CD14-positive monocyte (primary cell): Measurements from ENCODE around the gene PRDM12. TPM values are rescaled to one million over a fixed set of nuclear protein-coding genes. Genes with fewer than 3 reads are reported as not detected.

Experiments
- DNase-seq, 3 donors: peaks; one replicate each; pipeline ENCODE4 v3.0.0-alpha.2; 2011 to 2022
- H2AFZ ChIP-seq: 2 replicates; pipeline ENCODE4 v1.6.0; 2012; ENCODE audit warnings: mild to moderate bottlenecking, low read depth, low read length, inconsistent platforms; ENCODE audit not compliant: insufficient read depth, poor library complexity, severe bottlenecking
- H3K27ac ChIP-seq, 2 donors: 1 replicate in 1 of 2; 2 replicates in 1 of 2; pipeline ENCODE4 v1.5.1; 2012 to 2013; ENCODE audit warnings: low read length in 2 of 2, control low read depth in 1 of 2, inconsistent platforms in 1 of 2, low read depth in 1 of 2, mild to moderate bottlenecking in 1 of 2
- H3K27me3 ChIP-seq, 2 donors: one replicate each; pipeline versions ENCODE4 v1.6.0 to v1.6.1; 2011 to 2013; ENCODE audit warnings: low read length in 2 of 2; ENCODE audit not compliant: control insufficient read depth in 2 of 2, insufficient read depth in 2 of 2
- H3K36me3 ChIP-seq, 2 donors: replicated peaks in 1 of 2; 1 replicate in 1 of 2; 2 replicates in 1 of 2; pipeline versions ENCODE4 v1.5.1 to v1.6.1; 2012 to 2013; ENCODE audit warnings: low read length in 2 of 2, control low read depth in 1 of 2, inconsistent platforms in 1 of 2, mild to moderate bottlenecking in 1 of 2; ENCODE audit not compliant: insufficient read depth in 2 of 2, control insufficient read depth in 1 of 2
- H3K4me1 ChIP-seq, 2 donors: 1 replicate in 1 of 2; 2 replicates in 1 of 2; pipeline versions ENCODE4 v1.5.1 to v1.6.1; 2012 to 2013; ENCODE audit warnings: low read length in 2 of 2, control low read depth in 1 of 2, inconsistent platforms in 1 of 2, mild to moderate bottlenecking in 1 of 2, moderate library complexity in 1 of 2; ENCODE audit not compliant: insufficient read depth in 2 of 2, control insufficient read depth in 1 of 2
- H3K4me2 ChIP-seq: replicated peaks from 2 replicates; pipeline ENCODE3; 2012; ENCODE audit warnings: low read length, moderate library complexity, mild to moderate bottlenecking; ENCODE audit not compliant: poor library complexity, severe bottlenecking; ENCODE audit errors: extremely low read depth
- H3K4me3 ChIP-seq, 3 experiments: fragments of 200-600 bp in 1 of 3; sonication (generic) in 1 of 3; replicated peaks in 1 of 3; 1 replicate in 2 of 3; 2 replicates in 1 of 3; pipeline ENCODE4 v1.5.1; 2011 to 2013; ENCODE audit warnings: low read length in 3 of 3, mild to moderate bottlenecking in 3 of 3, control low read depth in 2 of 3, low read depth in 2 of 3, inconsistent platforms in 1 of 3, moderate library complexity in 1 of 3
- H3K79me2 ChIP-seq: 2 replicates; pipeline ENCODE4 v1.6.0; 2012; ENCODE audit warnings: mild to moderate bottlenecking, control low read depth, inconsistent platforms, low read length, moderate library complexity; ENCODE audit not compliant: insufficient read depth
- H3K9ac ChIP-seq: 2 replicates; pipeline ENCODE4 v1.6.0; 2017; ENCODE audit warnings: low read length, mild to moderate bottlenecking; ENCODE audit not compliant: insufficient read depth, poor library complexity, severe bottlenecking
- H3K9me3 ChIP-seq, 2 donors: replicated peaks in 1 of 2; 1 replicate in 1 of 2; 2 replicates in 1 of 2; pipeline versions ENCODE4 v1.5.1 to v1.6.1; 2012 to 2013; ENCODE audit warnings: low read length in 2 of 2, control low read depth in 1 of 2; ENCODE audit not compliant: control insufficient read depth in 1 of 2, insufficient read depth in 1 of 2
- H4K20me1 ChIP-seq: 2 replicates; pipeline ENCODE4 v1.6.0; 2012; ENCODE audit warnings: mild to moderate bottlenecking, low read length, control low read depth, moderate library complexity; ENCODE audit not compliant: insufficient read depth
- H3K27ac Mint-ChIP-seq, 7 donors: one replicate each; pipeline ENCODE4 v1.8.0; 2020; ENCODE audit warnings: mild to moderate bottlenecking in 7 of 7, mixed read lengths in 7 of 7, moderate library complexity in 6 of 7, inconsistent platforms in 2 of 7
- H3K27me3 Mint-ChIP-seq, 3 donors: one replicate each; pipeline ENCODE4 v1.8.0; 2021 to 2022; ENCODE audit warnings: low read depth in 3 of 3, mild to moderate bottlenecking in 3 of 3, mixed read lengths in 3 of 3, moderate library complexity in 3 of 3, inconsistent platforms in 1 of 3
- H3K36me3 Mint-ChIP-seq, 2 donors: one replicate each; pipeline ENCODE4 v1.8.0; 2020; ENCODE audit warnings: mixed read lengths in 2 of 2, inconsistent platforms in 1 of 2, mild to moderate bottlenecking in 1 of 2
- H3K4me1 Mint-ChIP-seq: one replicate; pipeline ENCODE4 v1.8.0; 2020; ENCODE audit warnings: mild to moderate bottlenecking, mixed read lengths
- H3K4me3 Mint-ChIP-seq, 2 donors: one replicate each; pipeline ENCODE4 v1.8.0; 2020; ENCODE audit warnings: mild to moderate bottlenecking in 2 of 2, mixed read lengths in 2 of 2, moderate library complexity in 1 of 2
- H3K9me3 Mint-ChIP-seq, 7 donors: one replicate each; pipeline ENCODE4 v1.8.0; 2020 to 2022; ENCODE audit warnings: mixed read lengths in 7 of 7, mild to moderate bottlenecking in 6 of 7, moderate library complexity in 6 of 7, inconsistent platforms in 2 of 7
- CTCF ChIP-seq: fragments of 200-600 bp; IDR thresholded peaks from one replicate; pipeline ENCODE4 v1.8.0; 2022; ENCODE audit warnings: antibody characterized with exemption, mild to moderate bottlenecking
- WGBS: methylation state at CpG from one replicate; pipeline ENCODE4 v1.1.5; 2013; ENCODE audit warnings: missing lambda C conversion rate; ENCODE audit not compliant: insufficient coverage; 5-methylcytosine and 5-hydroxymethylcytosine counted together
- intact Hi-C, 2 donors: fragments of 100-400 bp; cut with micrococcal nuclease; formaldehyde crosslinking; loops; one replicate each; pipeline versions ENCODE4 v1.15.0 to v1.15.1; 2023
- polyA plus RNA-seq, 3 donors: library from polyadenylated mRNA; depleted of rRNA in 1 of 3; unstranded in 2 of 3; stranded (reverse) in 1 of 3; fragments of 300-500 nt in 2 of 3; fragments of >200 nt in 1 of 3; fragmentation: Illumina TruSeq in 2 of 3; gene quantifications; 1 replicate in 2 of 3; 2 replicates in 1 of 3; pipeline ENCODE4 v1.2.3, GENCODE V29; 2012 to 2021

Gene PRDM12
- polyA plus RNA-seq, 3 donors = 0.08 TPM; not detected in 2

GRCh38 chr9:130693426-130694191 is 29.2 kb downstream of the PRDM12 start, which contains the start of gene EXOSC2:
Gene EXOSC2, plus strand, starts transcription at chr9:130693780. Its CDS starts 12 bp downstream, at chr9:130693792.
- intact Hi-C loops = loop anchor here in 1 of 2 donors (5.0 kb wide), 1 partner anchor 434 kb away; the partner anchor contains the start of gene NUP214
- Mint-ChIP-seq H3K9me3 (peaks cover 0 to 8% (median 5%) of the 10 kb centered on the region in 7 donors), H3K36me3 (peaks cover 27 to 30% of the 10 kb centered on the region in 2 donors), H3K4me3 (peak within 1 kb of the TSS; percentile 93 to 98), H3K4me1 (peaks cover 34% of the 10 kb centered on the region), H3K27me3 (peaks cover 7 to 12% (median 11%) of the 10 kb centered on the region in 3 donors), H3K27ac (peak within 1 kb of the TSS; percentile 80 to 94 (median 87))
- Histone ChIP-seq H3K9ac (peak within 1 kb of the TSS; percentile 78), H3K27me3 (peaks cover 0 to 7% of the 10 kb centered on the region in 2 donors), H3K4me2 (peak within 1 kb of the TSS; percentile 89), H3K36me3 (peaks cover 21 to 36% of the 10 kb centered on the region in 2 donors), H2AFZ (peak within 1 kb of the TSS; percentile 83), H3K9me3 (peaks cover 0 to 6% of the 10 kb centered on the region in 2 donors), H3K4me1 (peaks cover 20 to 22% of the 10 kb centered on the region in 2 donors), H3K79me2 (peaks cover 28% of the 10 kb centered on the region), H3K27ac (peak within 1 kb of the TSS; percentile 23 to 81), H4K20me1 (peaks cover 3% of the 10 kb centered on the region), H3K4me3 (peak within 1 kb of the TSS; percentile 66 to 90 (median 81))
- no peak for TF ChIP-seq CTCF
- 0% methylated on average over 30 of the region's 40 CpGs for WGBS
- peak; percentile 96 to 98 (median 97) for DNase-seq

GRCh38 chr9:130694205-130694604 is 29.8 kb downstream of the PRDM12 start:
- peaks cover 0 to 7% of the 10 kb centered on the region in 2 donors for H3K27me3 ChIP-seq
- H3K79me2 ChIP-seq = peaks cover 28% of the 10 kb centered on the region
- peaks cover 7 to 11% (median 11%) of the 10 kb centered on the region in 3 donors for H3K27me3 Mint-ChIP-seq
- H3K27ac ChIP-seq = peak overlapping the region; percentile 23 to 81
- peak overlapping the region; percentile 93 to 98 for H3K4me3 Mint-ChIP-seq
- H3K9me3 Mint-ChIP-seq = peaks cover 0 to 8% (median 5%) of the 10 kb centered on the region in 7 donors
- peak overlapping the region; percentile 83 for H2AFZ ChIP-seq
- H3K36me3 Mint-ChIP-seq = peaks cover 33 to 36% of the 10 kb centered on the region in 2 donors
- no peak for DNase-seq
- no peak for TF ChIP-seq CTCF
- peaks cover 20 to 22% of the 10 kb centered on the region in 2 donors for H3K4me1 ChIP-seq
- H3K36me3 ChIP-seq = peaks cover 26 to 42% of the 10 kb centered on the region in 2 donors
- H3K4me3 ChIP-seq = peak overlapping the region; percentile 66 to 90 (median 81)
- intact Hi-C loops = loop anchor here in 1 of 2 donors (5.0 kb wide), 1 partner anchor 433 kb away; the partner anchor contains the start of gene NUP214
- peaks cover 0 to 6% of the 10 kb centered on the region in 2 donors for H3K9me3 ChIP-seq
- H4K20me1 ChIP-seq = peaks cover 3% of the 10 kb centered on the region
- H3K4me1 Mint-ChIP-seq = peaks cover 38% of the 10 kb centered on the region
- no CpG with 5 or more reads among the region's 8 CpGs for WGBS
- H3K4me2 ChIP-seq = peak overlapping the region; percentile 89
- peak overlapping the region; percentile 58 to 94 (median 87) for H3K27ac Mint-ChIP-seq
- H3K9ac ChIP-seq = peak overlapping the region; percentile 78
